Uterus (tissue), 2 donors: Measurements from ENCODE around the gene LETM1.

ENCODE experiments used
- POLR2A ChIP-seq, 2 donors: fragments of 450-650 bp; IDR thresholded peaks; one replicate each; pipeline ENCODE4 v1.6.1; 2016; ENCODE audit warnings: antibody characterized with exemption in 2 of 2, mild to moderate bottlenecking in 1 of 2, moderate library complexity in 1 of 2
- TF ChIP-seq, protein P1 (sequence below), 4 experiments: fragments of 200-600 bp in 2 of 4; fragments of 450-650 bp in 2 of 4; sonication (generic) in 2 of 4; IDR thresholded peaks; one replicate each; pipeline ENCODE4 v1.5.1; 2016 to 2019; ENCODE audit warnings: antibody characterized with exemption in 4 of 4, mild to moderate bottlenecking in 2 of 4, moderate library complexity in 1 of 4

DNA sequence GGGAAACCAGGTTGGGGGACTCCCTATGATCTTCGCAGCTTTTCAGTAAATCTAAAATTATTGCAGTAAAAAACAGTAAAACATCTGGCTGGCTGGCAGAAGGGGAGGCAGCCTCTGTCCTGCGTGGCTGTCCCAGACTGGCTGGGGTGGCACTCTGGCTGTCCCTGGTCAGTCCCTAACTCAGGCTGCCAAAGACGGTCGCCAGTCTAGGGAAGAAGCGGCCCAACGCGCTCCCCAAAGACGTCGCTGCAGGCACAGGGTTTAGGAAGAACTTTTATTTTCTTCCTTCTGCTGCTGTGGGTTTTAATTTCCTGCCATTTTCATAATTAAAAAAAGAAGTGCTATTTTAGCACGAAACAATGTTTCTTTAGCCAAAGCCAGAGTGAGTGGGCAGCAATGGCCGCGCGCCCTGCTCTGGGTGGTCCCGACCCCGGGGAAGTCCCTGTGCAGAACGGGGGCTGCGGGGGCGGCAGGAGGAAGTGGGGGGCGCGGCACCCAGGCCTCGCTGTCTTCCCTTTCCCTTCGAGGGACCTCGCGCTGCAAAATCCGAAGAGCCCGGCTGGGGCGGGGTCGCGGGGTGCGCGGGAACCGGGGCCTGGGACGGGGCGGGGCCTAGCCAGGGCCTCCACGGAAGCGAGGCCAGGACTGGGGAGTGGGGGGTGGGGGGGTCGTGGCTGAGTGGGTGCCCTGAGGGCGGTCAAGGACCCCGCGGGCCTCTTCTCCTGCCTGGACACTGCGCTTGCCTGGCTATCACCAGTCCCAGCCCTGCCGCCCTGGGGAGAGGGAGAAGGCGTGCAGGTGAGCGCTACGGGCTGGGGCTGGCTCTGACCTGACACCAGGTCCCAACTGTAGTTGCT is 6.3 kb upstream of the LETM1 start:
- TF ChIP-seq, protein P1, sequence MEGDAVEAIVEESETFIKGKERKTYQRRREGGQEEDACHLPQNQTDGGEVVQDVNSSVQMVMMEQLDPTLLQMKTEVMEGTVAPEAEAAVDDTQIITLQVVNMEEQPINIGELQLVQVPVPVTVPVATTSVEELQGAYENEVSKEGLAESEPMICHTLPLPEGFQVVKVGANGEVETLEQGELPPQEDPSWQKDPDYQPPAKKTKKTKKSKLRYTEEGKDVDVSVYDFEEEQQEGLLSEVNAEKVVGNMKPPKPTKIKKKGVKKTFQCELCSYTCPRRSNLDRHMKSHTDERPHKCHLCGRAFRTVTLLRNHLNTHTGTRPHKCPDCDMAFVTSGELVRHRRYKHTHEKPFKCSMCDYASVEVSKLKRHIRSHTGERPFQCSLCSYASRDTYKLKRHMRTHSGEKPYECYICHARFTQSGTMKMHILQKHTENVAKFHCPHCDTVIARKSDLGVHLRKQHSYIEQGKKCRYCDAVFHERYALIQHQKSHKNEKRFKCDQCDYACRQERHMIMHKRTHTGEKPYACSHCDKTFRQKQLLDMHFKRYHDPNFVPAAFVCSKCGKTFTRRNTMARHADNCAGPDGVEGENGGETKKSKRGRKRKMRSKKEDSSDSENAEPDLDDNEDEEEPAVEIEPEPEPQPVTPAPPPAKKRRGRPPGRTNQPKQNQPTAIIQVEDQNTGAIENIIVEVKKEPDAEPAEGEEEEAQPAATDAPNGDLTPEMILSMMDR (IDR thresholded peaks at IDR 0.05), result no peak
- TF ChIP-seq POLR2A (IDR thresholded peaks at IDR 0.05), result no peak
